DLD1 (cell line): Measurements from ENCODE around the gene ATG13.
"Not testable (repeated sequence)": the region's sequence is repeated elsewhere in the genome, so short reads cannot be mapped to it uniquely, and the experiment has no call there.

Experiments
- in situ Hi-C: cut with HindIII; loops from 2 replicates; pipeline ENCODE4 v1.10.0; 2017; ENCODE audit warnings: low sequenced_read_pairs

Gene ATG13

GRCh38 chr11:46694607-46695006 lies 77.3 kb downstream of the ATG13 start:
- in situ Hi-C loops: no loop called here

- in situ Hi-C loops: no loop called here
Observed at GRCh38 chr11:46695345-46696211, 78.2 kb downstream of the ATG13 start.

- in situ Hi-C loops: no loop called here
Observed at GRCh38 chr11:46696212-46696558, 78.8 kb downstream of the ATG13 start.

GRCh38 chr11:46697303-46697702 lies 80.0 kb downstream of the ATG13 start:
- in situ Hi-C loops: no loop called here

DNA sequence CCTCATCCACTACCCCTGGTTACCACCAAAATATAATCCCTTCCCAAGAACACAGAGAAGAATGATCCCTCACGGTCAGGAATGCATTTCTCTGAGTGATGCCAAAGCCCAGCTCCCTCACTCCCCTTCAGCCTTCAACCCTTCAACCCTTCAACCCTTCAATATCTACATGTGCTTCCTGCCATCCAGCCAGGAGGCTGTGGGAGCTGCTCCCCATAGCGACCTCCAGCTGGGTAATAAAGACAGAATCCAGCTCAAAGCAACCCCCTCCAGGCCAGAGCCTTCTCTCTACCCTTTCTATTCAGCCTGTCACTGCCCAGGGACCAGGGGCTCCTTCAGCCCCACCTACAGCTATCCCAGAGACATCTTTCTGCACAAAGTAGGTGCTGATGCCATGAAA lies 80.4 kb downstream of the ATG13 start:
- in situ Hi-C loops: no loop called here

- in situ Hi-C loops: no loop called here
Observed at GRCh38 chr11:46698597-46698996, 81.2 kb downstream of the ATG13 start.

DNA sequence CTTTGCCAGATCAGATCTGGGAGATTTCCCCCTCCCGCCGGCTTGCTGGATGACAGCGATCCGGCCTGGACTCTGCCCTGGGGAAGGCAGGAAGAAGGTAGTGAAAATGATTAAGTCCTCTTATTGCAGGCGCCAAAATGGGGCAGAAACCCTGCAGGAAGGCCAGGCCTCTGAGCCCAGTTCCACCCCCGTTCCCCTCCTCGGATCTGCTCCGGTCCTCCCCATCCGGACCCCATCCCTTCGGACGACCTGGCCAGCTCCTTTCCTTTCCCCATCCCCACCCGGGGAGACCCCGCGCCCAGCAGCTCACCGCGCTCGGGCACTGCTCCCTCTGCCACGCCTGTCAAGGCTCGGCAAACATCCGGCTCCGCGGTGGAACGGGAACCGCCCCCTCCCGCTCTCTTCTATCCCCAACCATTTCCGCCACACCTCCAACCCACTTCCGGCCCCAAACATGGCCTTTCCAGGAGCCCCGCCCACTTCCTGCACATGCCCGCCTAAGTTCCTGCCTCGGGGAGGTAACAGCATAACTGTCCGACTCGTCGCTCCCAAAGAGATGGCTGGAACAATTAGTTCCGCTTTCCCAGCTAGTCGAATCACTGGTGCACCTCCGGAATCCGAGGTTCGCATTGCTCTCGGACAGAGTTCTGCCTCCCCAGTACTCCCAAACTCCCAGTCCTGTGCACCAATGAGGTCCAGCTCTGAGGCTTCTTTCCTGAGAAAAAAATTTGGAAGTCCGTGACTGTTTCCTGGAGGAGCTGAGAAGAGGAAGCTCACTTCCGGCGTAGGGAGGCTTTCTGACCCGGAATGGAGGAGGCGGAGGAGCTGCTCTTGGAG lies 83.1 kb downstream of the ATG13 start, which contains the start of the genes ARHGAP1 and ZNF408:
TSS of gene ARHGAP1 (minus strand) at position 379 of the 837 bp plus-strand sequence. CDS start 4,512 bp downstream, outside the sequence.
TSS of gene ZNF408 (plus strand) at position 791 of the 837 bp plus-strand sequence. CDS start at position 808, 17 bp downstream.
- in situ Hi-C loops: no loop called here

- in situ Hi-C loops: no loop called here
Observed at GRCh38 chr11:46701078-46701654, 83.8 kb downstream of the ATG13 start.

- in situ Hi-C loops: no loop called here
Observed at GRCh38 chr11:46705070-46705688, 87.8 kb downstream of the ATG13 start.

GRCh38 chr11:46706886-46707285 lies 89.5 kb downstream of the ATG13 start:
- in situ Hi-C loops: no loop called here

DNA sequence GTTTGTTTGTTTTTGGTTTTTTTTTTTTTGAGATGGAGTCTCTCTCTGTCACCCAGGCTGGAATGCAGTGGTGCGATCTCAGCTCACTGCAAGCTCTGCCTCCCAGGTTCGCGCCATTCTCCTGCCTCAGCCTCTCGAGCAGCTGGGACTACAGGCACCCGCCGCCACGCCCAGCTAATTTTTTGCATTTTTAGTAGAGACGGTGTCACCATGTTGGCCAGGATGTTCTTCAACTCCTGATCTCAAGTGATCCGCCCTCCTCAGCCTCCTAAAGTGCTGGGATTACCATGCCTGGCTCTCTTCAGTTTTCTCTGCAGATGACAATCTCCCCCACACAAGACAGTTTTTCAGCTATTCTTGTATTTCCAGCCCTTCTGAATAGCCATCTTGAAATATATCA lies 92.0 kb downstream of the ATG13 start:
- in situ Hi-C loops: not testable (repeated sequence)

GRCh38 chr11:46710821-46711269 lies 93.5 kb downstream of the ATG13 start:
- in situ Hi-C loops: no loop called here

DNA sequence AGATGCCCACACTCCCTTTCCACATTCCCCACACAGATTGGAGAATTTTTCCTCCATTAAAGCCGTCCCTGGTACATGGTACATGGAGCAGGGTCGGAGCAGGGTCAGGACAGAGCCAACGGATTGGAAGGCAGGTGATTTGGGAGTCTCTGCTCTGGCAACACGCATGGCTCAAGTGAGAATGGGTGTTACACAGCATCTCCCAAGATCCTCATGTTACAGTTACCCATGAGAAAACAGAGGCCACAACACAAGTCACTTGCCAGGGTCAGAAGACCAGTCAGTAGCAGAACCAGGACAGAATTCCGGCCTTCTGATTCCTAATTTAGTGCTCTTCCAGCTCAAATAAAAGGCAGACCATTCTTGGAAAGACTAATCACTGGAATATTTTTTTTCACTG lies 94.0 kb downstream of the ATG13 start:
- in situ Hi-C loops: no loop called here

- in situ Hi-C loops: no loop called here
Observed at GRCh38 chr11:46712874-46713576, 95.7 kb downstream of the ATG13 start.

- in situ Hi-C loops: not testable (repeated sequence)
Observed at GRCh38 chr11:46717825-46718154, 100.4 kb downstream of the ATG13 start.

DNA sequence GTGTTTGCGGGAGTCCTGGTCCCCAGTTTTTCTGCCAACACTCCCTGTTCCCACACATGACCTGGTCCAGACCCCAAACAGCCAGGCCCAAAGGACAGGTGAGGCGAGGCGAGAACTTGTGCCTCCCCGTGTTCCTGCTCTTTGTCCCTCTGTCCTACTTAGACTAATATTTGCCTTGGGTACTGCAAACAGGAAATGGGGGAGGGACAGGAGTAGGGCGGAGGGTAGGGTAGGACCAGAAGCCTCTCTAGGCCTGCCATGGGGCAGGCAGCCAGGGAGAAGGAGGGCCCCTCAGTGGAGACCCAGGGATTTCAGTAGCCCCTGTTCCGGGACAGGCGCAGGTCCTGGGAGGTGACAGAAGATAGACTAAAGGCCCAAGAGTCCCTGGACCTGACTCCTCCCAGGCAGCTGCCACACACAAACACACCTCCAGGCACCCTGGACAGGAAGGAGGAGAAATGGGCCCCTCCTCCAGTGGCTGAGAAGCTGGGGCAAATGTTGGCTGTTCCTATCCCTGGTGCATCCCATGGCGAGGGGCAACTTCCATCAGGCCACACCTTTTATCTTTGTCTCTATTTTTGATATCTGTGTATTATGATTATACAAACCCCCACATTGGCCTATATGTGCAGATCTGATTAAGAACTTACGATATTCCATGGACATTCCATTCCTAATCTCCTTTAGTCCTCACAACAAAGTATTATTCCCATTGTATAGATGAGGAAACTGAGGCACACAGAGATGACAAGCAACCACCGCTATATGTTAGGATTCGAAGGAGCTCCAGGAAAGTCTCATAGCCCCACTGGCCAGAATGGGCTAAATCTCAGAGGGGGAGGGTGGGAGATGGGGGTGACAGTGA lies 101.0 kb downstream of the ATG13 start:
- in situ Hi-C loops: no loop called here

GRCh38 chr11:46719048-46719542 lies 101.7 kb downstream of the ATG13 start, which contains the start of gene F2:
Gene F2 (plus strand): TSS chr11:46719213. CDS start chr11:46719236, 23 bp downstream.
- in situ Hi-C loops: no loop called here

DNA sequence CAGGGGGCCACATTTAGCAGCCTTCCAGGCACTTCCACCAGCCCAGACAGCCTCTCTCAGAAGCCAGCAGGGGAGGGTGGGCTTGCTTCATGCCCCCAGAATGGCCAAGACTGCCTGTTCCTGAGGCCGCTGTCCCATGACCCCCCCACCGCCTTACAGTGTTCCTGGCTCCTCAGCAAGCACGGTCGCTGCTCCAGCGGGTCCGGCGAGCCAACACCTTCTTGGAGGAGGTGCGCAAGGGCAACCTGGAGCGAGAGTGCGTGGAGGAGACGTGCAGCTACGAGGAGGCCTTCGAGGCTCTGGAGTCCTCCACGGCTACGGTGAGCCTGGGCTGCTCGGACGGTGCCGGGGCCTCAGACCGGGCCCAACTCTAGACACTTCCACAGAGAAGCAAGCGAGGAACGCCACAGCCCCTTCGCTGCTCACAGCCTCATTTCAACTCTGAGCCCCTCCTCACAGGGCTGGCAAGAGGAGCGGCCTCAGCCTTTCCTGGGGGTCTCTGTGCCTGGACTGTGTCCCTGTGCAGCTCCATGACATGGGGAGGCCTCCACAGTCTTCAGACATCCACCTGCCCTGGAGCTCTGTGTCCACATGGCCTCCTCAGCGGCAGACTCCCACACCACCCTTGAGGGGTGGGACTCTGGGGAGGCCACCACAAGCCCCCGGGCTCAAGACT lies 102.3 kb downstream of the ATG13 start:
- in situ Hi-C loops: no loop called here

DNA sequence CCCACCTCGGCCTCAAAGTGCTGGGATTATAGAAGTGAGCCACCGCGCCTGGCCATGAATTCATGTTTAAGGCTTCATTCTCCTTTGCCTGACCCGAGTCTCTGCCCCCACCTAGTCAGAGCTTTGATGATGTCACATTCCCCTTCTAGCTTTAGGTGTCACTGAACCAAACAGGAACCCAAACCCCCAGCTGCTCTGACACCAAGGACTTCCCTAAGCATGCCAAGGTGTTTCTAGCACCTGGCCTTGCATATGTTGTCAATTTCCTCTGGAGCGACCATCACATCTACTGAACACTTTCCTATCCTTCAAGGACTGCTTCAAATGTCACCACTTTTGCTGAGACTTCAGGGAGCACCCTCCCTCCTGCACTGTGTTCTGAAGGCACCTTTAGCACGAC lies 103.9 kb downstream of the ATG13 start:
- in situ Hi-C loops: no loop called here
